Measurements from ENCODE around the gene OBI1. TPM values are rescaled to one million over a fixed set of nuclear protein-coding genes. Genes with fewer than 3 reads are reported as not detected.

Gene OBI1
- total and polyA plus RNA-seq, 2 donors from 2014 or later = 4.0 to 9.9 TPM

GRCh38 chr13:78602561-78603239, 56.3 kb downstream of the OBI1 start:
- no peaks in the 10 kb centered on the region for H3K9me3 ChIP-seq (ENCODE audit: control insufficient read depth in 2 of 3, insufficient read depth in 1 of 3, low read length in 3 of 3)
- intact Hi-C loops (cut with DNase I) = no loop called here
- peak in 1 of 5 donors; percentile 63 for DNase-seq
- H3K36me3 ChIP-seq (ENCODE audit: control insufficient read depth in 2 of 3, insufficient read depth in 3 of 3, low read length in 3 of 3) = no peaks in the 10 kb centered on the region
- peaks cover 0 to 17% (median 0%) of the 10 kb centered on the region in 3 donors for H3K4me1 ChIP-seq (ENCODE audit: control insufficient read depth in 2 of 3, insufficient read depth in 2 of 3, low read depth in 1 of 3, low read length in 3 of 3)
- no peak overlapping the region for H3K27ac ChIP-seq (ENCODE audit: low read depth in 2 of 2, low read length in 2 of 2)
- no peak for TF ChIP-seq CTCF (IDR thresholded peaks at IDR 0.05; ENCODE audit: borderline replicate concordance, extremely low read depth, insufficient read depth)
- peaks cover 85% of the 10 kb centered on the region for H3K27me3 ChIP-seq (ENCODE audit: control insufficient read depth, insufficient read depth, low read length)
- no peak overlapping the region for H3K4me3 ChIP-seq (ENCODE audit: low read length in 3 of 3)
- no peak overlapping the region for H3K9ac ChIP-seq (ENCODE audit: low read length in 3 of 3)
- no peak for FAIRE-seq

- no peak overlapping the region for H3K27ac ChIP-seq (ENCODE audit: low read depth in 2 of 2, low read length in 2 of 2)
- no peak overlapping the region for H3K9ac ChIP-seq (ENCODE audit: low read length in 3 of 3)
- intact Hi-C loops (cut with DNase I) = no loop called here
- H3K27me3 ChIP-seq (ENCODE audit: control insufficient read depth, insufficient read depth, low read length) = peaks cover 87% of the 10 kb centered on the region
- DNase-seq (peak in 1 of 5 donors; percentile 59), FAIRE-seq (no peak)
- TF ChIP-seq CTCF (IDR thresholded peaks at IDR 0.05; ENCODE audit: borderline replicate concordance, extremely low read depth, insufficient read depth) = no peak
- peaks cover 0 to 14% (median 0%) of the 10 kb centered on the region in 3 donors for H3K4me1 ChIP-seq (ENCODE audit: control insufficient read depth in 2 of 3, insufficient read depth in 2 of 3, low read depth in 1 of 3, low read length in 3 of 3)
- no peaks in the 10 kb centered on the region for H3K9me3 ChIP-seq (ENCODE audit: control insufficient read depth in 2 of 3, insufficient read depth in 1 of 3, low read length in 3 of 3)
- H3K36me3 ChIP-seq (ENCODE audit: control insufficient read depth in 2 of 3, insufficient read depth in 3 of 3, low read length in 3 of 3) = no peaks in the 10 kb centered on the region
- no peak overlapping the region for H3K4me3 ChIP-seq (ENCODE audit: low read length in 3 of 3)
Measured at GRCh38 chr13:78601874-78602560, 56.9 kb downstream of the OBI1 start.

GRCh38 chr13:78601124-78601873, 57.7 kb downstream of the OBI1 start:
- TF ChIP-seq CTCF (IDR thresholded peaks at IDR 0.05; ENCODE audit: borderline replicate concordance, extremely low read depth, insufficient read depth) = no peak
- H3K27me3 ChIP-seq (ENCODE audit: control insufficient read depth, insufficient read depth, low read length) = peaks cover 83% of the 10 kb centered on the region
- no peak overlapping the region for H3K9ac ChIP-seq (ENCODE audit: low read length in 3 of 3)
- no peaks in the 10 kb centered on the region for H3K9me3 ChIP-seq (ENCODE audit: control insufficient read depth in 2 of 3, insufficient read depth in 1 of 3, low read length in 3 of 3)
- DNase-seq = peak in 1 of 5 donors; percentile 60
- H3K4me1 ChIP-seq (ENCODE audit: control insufficient read depth in 2 of 3, insufficient read depth in 2 of 3, low read depth in 1 of 3, low read length in 3 of 3) = peaks cover 0 to 14% (median 0%) of the 10 kb centered on the region in 3 donors
- no peaks in the 10 kb centered on the region for H3K36me3 ChIP-seq (ENCODE audit: control insufficient read depth in 2 of 3, insufficient read depth in 3 of 3, low read length in 3 of 3)
- no peak overlapping the region for H3K4me3 ChIP-seq (ENCODE audit: low read length in 3 of 3)
- H3K27ac ChIP-seq (ENCODE audit: low read depth in 2 of 2, low read length in 2 of 2) = no peak overlapping the region
- no peak for FAIRE-seq
- intact Hi-C loops (cut with DNase I) = no loop called here

All from kidney (tissue), 14 donors.